H1 (cell line): ENCODE results near the gene SIGLEC14.

Experiments
- EZH2 ChIP-seq: fragments of 200-600 bp; sonication (generic); IDR thresholded peaks from 2 replicates; pipeline ENCODE4 v1.7.1; 2012; ENCODE audit warnings: low read depth, mild to moderate bottlenecking, moderate library complexity, low read length, inconsistent platforms; ENCODE audit not compliant: severe bottlenecking
- HDAC6 ChIP-seq: IDR thresholded peaks from one replicate; pipeline ENCODE4 v1.7.1; 2012; ENCODE audit warnings: low read depth, mild to moderate bottlenecking, inconsistent platforms, low read length, moderate library complexity
- POLR2A ChIP-seq, 2 experiments: IDR thresholded peaks; 1 replicate in 1 of 2; 2 replicates in 1 of 2; pipeline ENCODE4 v1.6.1; 2011; ENCODE audit warnings: low read depth in 2 of 2, low read length in 2 of 2, mild to moderate bottlenecking in 2 of 2; ENCODE audit errors: control extremely low read depth in 1 of 2
- POLR2AphosphoS5 ChIP-seq: IDR thresholded peaks from 2 replicates; pipeline ENCODE4 v1.6.1; 2011; ENCODE audit warnings: low read depth, low read length
- RAD21 ChIP-seq, 2 experiments: IDR thresholded peaks in 1 of 2; conservative IDR thresholded peaks in 1 of 2; 2 replicates each; pipeline ENCODE4 v1.6.1; 2011; ENCODE audit warnings: low read depth in 2 of 2, low read length in 2 of 2, improper control_type of control experiment in 1 of 2, inconsistent platforms in 1 of 2, mild to moderate bottlenecking in 1 of 2, moderate library complexity in 1 of 2
- SIN3A ChIP-seq, 2 experiments: IDR thresholded peaks in 1 of 2; conservative IDR thresholded peaks in 1 of 2; 2 replicates each; pipeline ENCODE4 v1.6.1; 2011 to 2012; ENCODE audit warnings: low read length in 2 of 2, improper control_type of control experiment in 1 of 2, low read depth in 1 of 2, mild to moderate bottlenecking in 1 of 2
- TF ChIP-seq, protein P1 (sequence below), 3 experiments: IDR thresholded peaks; 1 replicate in 2 of 3; 2 replicates in 1 of 3; pipeline versions ENCODE4 v1.5.1 to v1.6.1; 2011; ENCODE audit warnings: low read length in 3 of 3, mild to moderate bottlenecking in 3 of 3, inconsistent platforms in 2 of 3, low read depth in 1 of 3, moderate library complexity in 1 of 3; ENCODE audit not compliant: insufficient read depth in 1 of 3; ENCODE audit errors: control extremely low read depth in 1 of 3

DNA sequence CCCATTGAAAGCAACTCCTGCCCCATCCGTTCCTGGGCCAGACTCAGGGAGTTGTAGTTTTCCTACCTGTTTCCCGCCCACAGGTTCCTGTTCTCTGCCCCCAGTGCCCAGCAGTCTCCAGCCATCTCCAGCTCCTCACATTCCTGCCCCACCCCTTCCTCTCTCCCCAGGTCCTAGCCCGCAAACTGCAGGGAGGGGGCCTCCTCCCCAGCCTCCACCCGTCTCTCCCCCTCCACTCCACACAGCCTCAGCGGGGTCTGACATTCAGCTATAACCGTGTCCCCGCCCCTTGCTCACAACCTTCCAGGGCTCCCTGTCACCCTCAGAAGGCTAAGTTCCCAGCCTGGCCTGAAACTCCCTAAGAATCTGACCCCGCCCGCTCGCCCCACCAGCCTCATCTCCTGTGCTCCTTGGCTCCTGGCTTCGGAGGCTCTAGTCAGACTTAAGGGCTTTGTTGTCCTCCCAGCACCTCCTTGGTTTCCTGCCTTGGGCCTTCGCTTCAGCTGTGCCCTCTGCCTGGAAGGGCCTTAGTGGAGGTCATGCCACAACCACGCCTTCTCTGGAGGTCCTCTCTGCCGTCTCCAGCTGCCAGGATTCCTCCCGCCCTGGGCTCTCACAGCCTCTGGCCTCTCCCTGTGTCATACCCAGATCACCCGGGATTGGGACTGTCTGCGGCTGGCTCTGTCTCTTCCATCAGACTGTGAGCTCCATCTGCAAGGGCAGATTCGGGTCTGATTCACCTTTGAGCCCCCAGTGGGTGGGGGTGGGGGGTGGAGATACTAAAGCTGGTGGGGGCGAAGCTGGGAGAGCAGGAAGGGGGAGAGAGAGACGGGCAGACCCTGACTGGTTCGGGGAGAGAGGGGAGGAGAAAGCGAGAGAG lies 41.4 kb upstream of the SIGLEC14 start:
- TF ChIP-seq, protein P1, sequence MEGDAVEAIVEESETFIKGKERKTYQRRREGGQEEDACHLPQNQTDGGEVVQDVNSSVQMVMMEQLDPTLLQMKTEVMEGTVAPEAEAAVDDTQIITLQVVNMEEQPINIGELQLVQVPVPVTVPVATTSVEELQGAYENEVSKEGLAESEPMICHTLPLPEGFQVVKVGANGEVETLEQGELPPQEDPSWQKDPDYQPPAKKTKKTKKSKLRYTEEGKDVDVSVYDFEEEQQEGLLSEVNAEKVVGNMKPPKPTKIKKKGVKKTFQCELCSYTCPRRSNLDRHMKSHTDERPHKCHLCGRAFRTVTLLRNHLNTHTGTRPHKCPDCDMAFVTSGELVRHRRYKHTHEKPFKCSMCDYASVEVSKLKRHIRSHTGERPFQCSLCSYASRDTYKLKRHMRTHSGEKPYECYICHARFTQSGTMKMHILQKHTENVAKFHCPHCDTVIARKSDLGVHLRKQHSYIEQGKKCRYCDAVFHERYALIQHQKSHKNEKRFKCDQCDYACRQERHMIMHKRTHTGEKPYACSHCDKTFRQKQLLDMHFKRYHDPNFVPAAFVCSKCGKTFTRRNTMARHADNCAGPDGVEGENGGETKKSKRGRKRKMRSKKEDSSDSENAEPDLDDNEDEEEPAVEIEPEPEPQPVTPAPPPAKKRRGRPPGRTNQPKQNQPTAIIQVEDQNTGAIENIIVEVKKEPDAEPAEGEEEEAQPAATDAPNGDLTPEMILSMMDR (IDR thresholded peaks at IDR 0.05; ENCODE audit: control extremely low read depth in 1 of 3, insufficient read depth in 1 of 3, low read depth in 1 of 3, low read length in 3 of 3): no peak
- TF ChIP-seq POLR2A (IDR thresholded peaks at IDR 0.05; ENCODE audit: control extremely low read depth in 1 of 2, low read depth in 2 of 2, low read length in 2 of 2): no peak
- no peak for TF ChIP-seq HDAC6
- TF ChIP-seq EZH2: no peak
- TF ChIP-seq SIN3A (conservative IDR thresholded peaks at IDR 0.05 in 1 of 2, IDR thresholded peaks at IDR 0.05 in 1 of 2; ENCODE audit: low read depth in 1 of 2, low read length in 2 of 2): no peak
- no peak for TF ChIP-seq RAD21 (IDR thresholded peaks at IDR 0.05 in 1 of 2, conservative IDR thresholded peaks at IDR 0.05 in 1 of 2; ENCODE audit: low read depth in 2 of 2, low read length in 2 of 2)
- TF ChIP-seq POLR2AphosphoS5: no peak
